GM13977 (cell line): ENCODE results near the gene TRPV3.

ENCODE experiments used
- DNase-seq: peaks from one replicate; pipeline ENCODE4 v3.0.0; 2012; ENCODE audit warnings: low spot score
- in situ Hi-C: fragments of 300-500 bp; cut with MboI; formaldehyde crosslinking; loops from one replicate; pipeline ENCODE4 v1.12.0; 2022; ENCODE audit warnings: low sequenced_read_pairs, low pct_unique_long_range_greater_than_20kb, mixed read lengths, inconsistent platforms; ENCODE audit not compliant: unreplicated experiment
- TF ChIP-seq, protein P1 (sequence below): IDR thresholded peaks from 2 replicates; pipeline ENCODE4 v1.5.1; 2012; ENCODE audit warnings: mild to moderate bottlenecking, control low read depth; ENCODE audit not compliant: insufficient read depth; ENCODE audit errors: extremely low read depth, missing control alignments

The TRPV3 gene

GRCh38 chr17:3532859-3533142 is 24.8 kb downstream of the TRPV3 start:
- DNase-seq: no peak
- in situ Hi-C loops: no loop called here
- TF ChIP-seq, protein P1, sequence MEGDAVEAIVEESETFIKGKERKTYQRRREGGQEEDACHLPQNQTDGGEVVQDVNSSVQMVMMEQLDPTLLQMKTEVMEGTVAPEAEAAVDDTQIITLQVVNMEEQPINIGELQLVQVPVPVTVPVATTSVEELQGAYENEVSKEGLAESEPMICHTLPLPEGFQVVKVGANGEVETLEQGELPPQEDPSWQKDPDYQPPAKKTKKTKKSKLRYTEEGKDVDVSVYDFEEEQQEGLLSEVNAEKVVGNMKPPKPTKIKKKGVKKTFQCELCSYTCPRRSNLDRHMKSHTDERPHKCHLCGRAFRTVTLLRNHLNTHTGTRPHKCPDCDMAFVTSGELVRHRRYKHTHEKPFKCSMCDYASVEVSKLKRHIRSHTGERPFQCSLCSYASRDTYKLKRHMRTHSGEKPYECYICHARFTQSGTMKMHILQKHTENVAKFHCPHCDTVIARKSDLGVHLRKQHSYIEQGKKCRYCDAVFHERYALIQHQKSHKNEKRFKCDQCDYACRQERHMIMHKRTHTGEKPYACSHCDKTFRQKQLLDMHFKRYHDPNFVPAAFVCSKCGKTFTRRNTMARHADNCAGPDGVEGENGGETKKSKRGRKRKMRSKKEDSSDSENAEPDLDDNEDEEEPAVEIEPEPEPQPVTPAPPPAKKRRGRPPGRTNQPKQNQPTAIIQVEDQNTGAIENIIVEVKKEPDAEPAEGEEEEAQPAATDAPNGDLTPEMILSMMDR: no peak

DNA sequence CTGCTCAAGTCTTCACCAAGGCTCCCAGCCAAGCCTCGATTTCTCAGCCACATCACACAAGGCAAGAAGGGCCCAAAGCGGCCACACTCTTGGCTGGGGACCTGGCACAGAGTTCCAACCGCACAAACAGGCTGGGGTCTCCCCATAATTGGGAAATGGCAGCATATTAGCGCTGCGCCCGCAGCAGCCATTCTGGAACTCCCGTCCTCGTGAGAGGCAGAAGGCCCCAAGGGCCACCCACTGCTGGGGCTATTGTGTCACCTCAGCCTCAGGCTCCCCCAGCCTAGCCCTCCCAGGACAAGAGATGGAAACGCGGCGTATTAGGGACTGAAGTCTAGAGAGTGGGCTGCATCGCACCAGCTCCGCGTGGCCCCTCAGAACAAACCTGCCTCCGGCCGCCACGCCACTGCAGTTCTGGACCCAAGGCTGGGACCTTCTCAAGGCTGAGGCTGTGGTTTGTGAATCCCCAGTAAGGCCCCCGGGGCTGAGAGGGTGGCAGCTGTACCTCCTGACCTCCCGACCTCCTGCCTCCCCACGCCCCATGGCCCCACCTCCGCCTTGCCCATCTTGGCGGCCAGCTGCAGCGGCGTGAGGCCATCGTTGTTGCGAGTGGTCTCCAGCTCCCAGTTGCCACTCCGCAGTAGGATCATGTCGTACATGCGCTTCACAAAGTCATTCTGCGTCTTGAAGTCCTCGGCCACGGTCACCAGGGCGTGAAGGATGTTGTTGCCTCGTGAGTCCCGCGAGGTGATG is 25.3 kb downstream of the TRPV3 start:
- in situ Hi-C loops: no loop called here
- TF ChIP-seq, protein P1: no peak
- DNase-seq: no peak

- in situ Hi-C loops: no loop called here
- no peak for DNase-seq
- TF ChIP-seq, protein P1: no peak
These were observed 26.1 kb downstream of the TRPV3 start for GRCh38 chr17:3531266-3532101.

- in situ Hi-C loops: no loop called here
- no peak for DNase-seq
- TF ChIP-seq, protein P1: no peak
These were observed 27.5 kb downstream of the TRPV3 start for GRCh38 chr17:3529817-3530741.

- in situ Hi-C loops: no loop called here
- DNase-seq: no peak
These were observed 28.6 kb downstream of the TRPV3 start for GRCh38 chr17:3528880-3529511.

More at GRCh38 chr17:3528880-3529511, 28.6 kb downstream of the TRPV3 start:
- TF ChIP-seq, protein P1: no peak
